ENCODE data around the gene NFAM1.

Gene NFAM1, protein sequence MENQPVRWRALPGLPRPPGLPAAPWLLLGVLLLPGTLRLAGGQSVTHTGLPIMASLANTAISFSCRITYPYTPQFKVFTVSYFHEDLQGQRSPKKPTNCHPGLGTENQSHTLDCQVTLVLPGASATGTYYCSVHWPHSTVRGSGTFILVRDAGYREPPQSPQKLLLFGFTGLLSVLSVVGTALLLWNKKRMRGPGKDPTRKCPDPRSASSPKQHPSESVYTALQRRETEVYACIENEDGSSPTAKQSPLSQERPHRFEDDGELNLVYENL

DNA sequence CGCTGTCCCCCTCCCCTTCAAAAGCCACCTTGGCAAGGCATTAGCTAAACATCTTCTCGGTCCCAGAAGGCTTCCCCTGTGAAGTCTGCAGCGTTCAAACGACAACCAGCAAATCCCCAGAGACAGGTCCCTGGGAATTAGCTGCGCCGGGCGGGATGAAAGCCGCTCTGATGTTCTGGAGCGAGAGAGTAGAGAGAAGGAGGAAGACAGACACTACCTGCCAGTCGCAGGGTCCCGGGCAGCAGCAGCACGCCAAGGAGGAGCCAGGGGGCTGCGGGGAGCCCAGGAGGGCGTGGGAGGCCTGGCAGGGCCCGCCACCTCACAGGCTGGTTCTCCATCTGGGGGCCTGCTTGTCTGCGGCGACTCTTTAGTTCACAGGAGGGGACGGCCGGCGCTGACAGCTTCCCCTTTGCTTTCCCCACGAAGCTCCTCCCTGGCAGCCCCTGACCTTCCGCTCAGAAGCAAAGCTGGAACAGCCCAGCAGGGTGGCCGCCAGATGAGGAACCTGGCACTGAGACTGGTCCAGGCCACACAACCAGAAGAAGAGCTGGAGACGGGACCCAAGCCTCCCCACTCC, at the start of gene NFAM1:
TSS of gene NFAM1 (minus strand) at position 384 of the 577 bp plus-strand sequence. CDS start at position 338, 46 bp downstream.
- Histone ChIP-seq H3K9me3 (ENCODE audit: control insufficient read depth in 1 of 2, low read length in 2 of 2) (no peaks in the 10 kb centered on the region), H3K9ac (ENCODE audit: low read depth in 1 of 2, low read length in 2 of 2) (no peak within 1 kb of the TSS), H3K4me1 (ENCODE audit: control insufficient read depth in 1 of 2, insufficient read depth in 2 of 2, low read length in 2 of 2) (peaks cover 0 to 3% of the 10 kb centered on the region in 2 donors), H3K27ac (ENCODE audit: low read depth, low read length) (no peak within 1 kb of the TSS), H3K4me3 (ENCODE audit: low read depth in 1 of 2, low read length in 2 of 2) (peak within 1 kb of the TSS; percentile 21 to 40), H3K36me3 (ENCODE audit: control insufficient read depth in 1 of 2, insufficient read depth in 2 of 2, low read length in 2 of 2) (no peaks in the 10 kb centered on the region), H3K27me3 (ENCODE audit: control insufficient read depth in 1 of 2, insufficient read depth in 2 of 2, low read length in 2 of 2) (no peaks in the 10 kb centered on the region)

GRCh38 chr22:42475122-42475521, 42.9 kb upstream of the NFAM1 start:
- Histone ChIP-seq H3K4me3 (ENCODE audit: low read depth in 1 of 2, low read length in 2 of 2) (no peak overlapping the region), H3K9me3 (ENCODE audit: control insufficient read depth in 1 of 2, low read length in 2 of 2) (no peaks in the 10 kb centered on the region), H3K27ac (ENCODE audit: low read depth, low read length) (no peak overlapping the region), H3K27me3 (ENCODE audit: control insufficient read depth in 1 of 2, insufficient read depth in 2 of 2, low read length in 2 of 2) (no peaks in the 10 kb centered on the region), H3K4me1 (ENCODE audit: control insufficient read depth in 1 of 2, insufficient read depth in 2 of 2, low read length in 2 of 2) (peaks cover 0 to 6% of the 10 kb centered on the region in 2 donors), H3K9ac (ENCODE audit: low read depth in 1 of 2, low read length in 2 of 2) (no peak overlapping the region), H3K36me3 (ENCODE audit: control insufficient read depth in 1 of 2, insufficient read depth in 2 of 2, low read length in 2 of 2) (no peaks in the 10 kb centered on the region)

GRCh38 chr22:42473484-42474193, 41.4 kb upstream of the NFAM1 start:
- no peaks in the 10 kb centered on the region for H3K36me3 ChIP-seq (ENCODE audit: control insufficient read depth in 1 of 2, insufficient read depth in 2 of 2, low read length in 2 of 2)
- no peak overlapping the region for H3K4me3 ChIP-seq (ENCODE audit: low read depth in 1 of 2, low read length in 2 of 2)
- H3K27me3 ChIP-seq (ENCODE audit: control insufficient read depth in 1 of 2, insufficient read depth in 2 of 2, low read length in 2 of 2): no peaks in the 10 kb centered on the region
- H3K9me3 ChIP-seq (ENCODE audit: control insufficient read depth in 1 of 2, low read length in 2 of 2): no peaks in the 10 kb centered on the region
- H3K9ac ChIP-seq (ENCODE audit: low read depth in 1 of 2, low read length in 2 of 2): no peak overlapping the region
- peaks cover 0 to 6% of the 10 kb centered on the region in 2 donors for H3K4me1 ChIP-seq (ENCODE audit: control insufficient read depth in 1 of 2, insufficient read depth in 2 of 2, low read length in 2 of 2)
- H3K27ac ChIP-seq (ENCODE audit: low read depth, low read length): no peak overlapping the region

DNA sequence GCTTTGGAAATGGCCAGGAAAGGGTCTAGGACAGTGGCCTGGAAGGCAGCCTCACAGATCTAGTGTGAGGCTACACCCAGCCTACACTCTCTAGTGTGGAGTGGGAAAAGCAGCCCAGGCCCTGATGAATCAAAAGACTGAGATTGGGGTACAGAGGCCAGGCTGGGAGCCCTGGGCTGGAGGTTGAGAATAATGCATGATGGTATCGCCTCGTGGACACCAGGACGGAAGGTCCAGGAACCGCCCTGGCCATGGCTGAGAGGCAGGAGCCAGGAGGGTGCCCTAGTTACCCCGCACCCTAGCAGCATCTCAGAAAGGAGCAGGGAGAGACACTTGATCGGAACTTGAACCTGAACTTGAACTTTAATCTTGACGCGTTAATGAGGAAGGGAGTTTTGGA, 40.5 kb upstream of the NFAM1 start:
- Histone ChIP-seq H3K9ac (ENCODE audit: low read depth in 1 of 2, low read length in 2 of 2) (no peak overlapping the region), H3K27ac (ENCODE audit: low read depth, low read length) (no peak overlapping the region), H3K36me3 (ENCODE audit: control insufficient read depth in 1 of 2, insufficient read depth in 2 of 2, low read length in 2 of 2) (no peaks in the 10 kb centered on the region), H3K27me3 (ENCODE audit: control insufficient read depth in 1 of 2, insufficient read depth in 2 of 2, low read length in 2 of 2) (no peaks in the 10 kb centered on the region), H3K4me3 (ENCODE audit: low read depth in 1 of 2, low read length in 2 of 2) (no peak overlapping the region), H3K9me3 (ENCODE audit: control insufficient read depth in 1 of 2, low read length in 2 of 2) (no peaks in the 10 kb centered on the region), H3K4me1 (ENCODE audit: control insufficient read depth in 1 of 2, insufficient read depth in 2 of 2, low read length in 2 of 2) (peaks cover 0 to 6% of the 10 kb centered on the region in 2 donors)

GRCh38 chr22:42471441-42471840, 39.2 kb upstream of the NFAM1 start:
- H3K4me1 ChIP-seq (ENCODE audit: control insufficient read depth in 1 of 2, insufficient read depth in 2 of 2, low read length in 2 of 2): peaks cover 0 to 6% of the 10 kb centered on the region in 2 donors
- no peak overlapping the region for H3K9ac ChIP-seq (ENCODE audit: low read depth in 1 of 2, low read length in 2 of 2)
- no peaks in the 10 kb centered on the region for H3K27me3 ChIP-seq (ENCODE audit: control insufficient read depth in 1 of 2, insufficient read depth in 2 of 2, low read length in 2 of 2)
- H3K4me3 ChIP-seq (ENCODE audit: low read depth in 1 of 2, low read length in 2 of 2): no peak overlapping the region
- H3K27ac ChIP-seq (ENCODE audit: low read depth, low read length): no peak overlapping the region
- H3K36me3 ChIP-seq (ENCODE audit: control insufficient read depth in 1 of 2, insufficient read depth in 2 of 2, low read length in 2 of 2): no peaks in the 10 kb centered on the region
- H3K9me3 ChIP-seq (ENCODE audit: control insufficient read depth in 1 of 2, low read length in 2 of 2): no peaks in the 10 kb centered on the region

DNA sequence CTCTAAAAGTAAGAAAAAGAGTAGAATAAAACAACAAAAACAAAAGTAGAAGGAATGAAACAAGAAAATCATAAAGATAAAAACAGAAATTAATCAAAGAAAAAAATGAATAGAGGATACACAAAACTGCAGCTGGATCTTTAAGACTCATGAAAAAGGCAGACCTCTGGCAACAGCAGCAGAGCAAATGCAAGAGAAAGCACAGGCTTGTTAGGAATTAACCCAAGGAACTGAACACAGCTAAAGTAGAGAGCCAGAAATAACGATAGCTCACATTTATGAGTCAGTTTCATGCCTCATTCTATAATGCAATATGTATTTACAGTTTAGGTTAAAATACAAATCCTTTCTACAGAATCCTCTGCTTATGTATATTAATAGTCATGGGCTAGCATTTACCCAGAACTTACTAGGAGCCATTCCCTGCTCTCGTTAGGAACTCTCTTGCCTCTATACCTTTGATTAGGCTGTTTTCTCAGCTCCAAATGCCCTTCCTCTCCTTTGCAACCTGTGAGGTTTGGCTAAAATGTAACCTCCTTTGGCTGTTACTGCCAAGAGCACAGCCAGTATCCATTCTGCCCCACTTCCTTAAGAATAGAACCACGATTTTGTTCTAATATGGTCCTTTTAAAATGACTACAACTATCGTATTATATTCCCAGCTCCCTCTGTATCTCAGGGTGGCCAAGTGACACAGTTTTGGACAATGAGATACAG, 38.3 kb upstream of the NFAM1 start:
- Histone ChIP-seq H3K4me1 (ENCODE audit: control insufficient read depth in 1 of 2, insufficient read depth in 2 of 2, low read length in 2 of 2) (peaks cover 0 to 6% of the 10 kb centered on the region in 2 donors), H3K9ac (ENCODE audit: low read depth in 1 of 2, low read length in 2 of 2) (no peak overlapping the region), H3K9me3 (ENCODE audit: control insufficient read depth in 1 of 2, low read length in 2 of 2) (no peaks in the 10 kb centered on the region), H3K27ac (ENCODE audit: low read depth, low read length) (no peak overlapping the region), H3K27me3 (ENCODE audit: control insufficient read depth in 1 of 2, insufficient read depth in 2 of 2, low read length in 2 of 2) (no peaks in the 10 kb centered on the region), H3K4me3 (ENCODE audit: low read depth in 1 of 2, low read length in 2 of 2) (no peak overlapping the region), H3K36me3 (ENCODE audit: control insufficient read depth in 1 of 2, insufficient read depth in 2 of 2, low read length in 2 of 2) (no peaks in the 10 kb centered on the region)

GRCh38 chr22:42468841-42469240, 36.6 kb upstream of the NFAM1 start:
- no peaks in the 10 kb centered on the region for H3K27me3 ChIP-seq (ENCODE audit: control insufficient read depth in 1 of 2, insufficient read depth in 2 of 2, low read length in 2 of 2)
- no peaks in the 10 kb centered on the region for H3K36me3 ChIP-seq (ENCODE audit: control insufficient read depth in 1 of 2, insufficient read depth in 2 of 2, low read length in 2 of 2)
- no peak overlapping the region for H3K9ac ChIP-seq (ENCODE audit: low read depth in 1 of 2, low read length in 2 of 2)
- no peak overlapping the region for H3K4me3 ChIP-seq (ENCODE audit: low read depth in 1 of 2, low read length in 2 of 2)
- no peak overlapping the region for H3K27ac ChIP-seq (ENCODE audit: low read depth, low read length)
- no peaks in the 10 kb centered on the region for H3K9me3 ChIP-seq (ENCODE audit: control insufficient read depth in 1 of 2, low read length in 2 of 2)
- H3K4me1 ChIP-seq (ENCODE audit: control insufficient read depth in 1 of 2, insufficient read depth in 2 of 2, low read length in 2 of 2): peaks cover 0 to 6% of the 10 kb centered on the region in 2 donors

DNA sequence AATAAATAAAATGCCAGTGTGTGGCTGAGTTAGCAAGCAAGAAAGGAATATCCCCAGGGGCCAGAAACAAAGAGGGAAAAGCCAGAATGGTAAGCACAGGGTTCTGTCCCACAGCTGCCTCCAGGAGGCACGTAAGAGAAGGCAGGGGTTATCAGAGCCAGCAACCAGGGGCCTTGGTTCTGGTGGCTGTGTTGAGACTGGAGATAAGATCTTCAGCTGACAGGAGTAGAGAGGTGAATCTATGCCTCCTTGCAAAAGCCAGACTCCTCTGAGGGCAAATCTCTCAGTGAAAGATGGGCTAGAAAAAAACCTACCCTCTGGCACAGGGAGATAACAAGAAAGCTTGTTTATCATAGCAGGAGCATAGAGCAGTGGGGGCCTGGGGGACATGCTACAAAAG, 29.8 kb upstream of the NFAM1 start:
- Histone ChIP-seq H3K4me1 (ENCODE audit: control insufficient read depth in 1 of 2, insufficient read depth in 2 of 2, low read length in 2 of 2) (peaks cover 12 to 15% of the 10 kb centered on the region in 2 donors), H3K4me3 (ENCODE audit: low read depth in 1 of 2, low read length in 2 of 2) (no peak overlapping the region), H3K27me3 (ENCODE audit: control insufficient read depth in 1 of 2, insufficient read depth in 2 of 2, low read length in 2 of 2) (no peaks in the 10 kb centered on the region), H3K27ac (ENCODE audit: low read depth, low read length) (no peak overlapping the region), H3K9ac (ENCODE audit: low read depth in 1 of 2, low read length in 2 of 2) (no peak overlapping the region), H3K36me3 (ENCODE audit: control insufficient read depth in 1 of 2, insufficient read depth in 2 of 2, low read length in 2 of 2) (no peaks in the 10 kb centered on the region), H3K9me3 (ENCODE audit: control insufficient read depth in 1 of 2, low read length in 2 of 2) (no peaks in the 10 kb centered on the region)

- H3K9ac ChIP-seq (ENCODE audit: low read depth in 1 of 2, low read length in 2 of 2): no peak overlapping the region
- H3K4me3 ChIP-seq (ENCODE audit: low read depth in 1 of 2, low read length in 2 of 2): no peak overlapping the region
- H3K27ac ChIP-seq (ENCODE audit: low read depth, low read length): no peak overlapping the region
- H3K27me3 ChIP-seq (ENCODE audit: control insufficient read depth in 1 of 2, insufficient read depth in 2 of 2, low read length in 2 of 2): no peaks in the 10 kb centered on the region
- peaks cover 12 to 15% of the 10 kb centered on the region in 2 donors for H3K4me1 ChIP-seq (ENCODE audit: control insufficient read depth in 1 of 2, insufficient read depth in 2 of 2, low read length in 2 of 2)
- no peaks in the 10 kb centered on the region for H3K9me3 ChIP-seq (ENCODE audit: control insufficient read depth in 1 of 2, low read length in 2 of 2)
- no peaks in the 10 kb centered on the region for H3K36me3 ChIP-seq (ENCODE audit: control insufficient read depth in 1 of 2, insufficient read depth in 2 of 2, low read length in 2 of 2)
These were observed 29.3 kb upstream of the NFAM1 start for GRCh38 chr22:42461511-42461910.
